Measurements from ENCODE around the gene AKT3.

GRCh38 chr1:243461700-243462099 is 388.3 kb downstream of the AKT3 start:
- no peak for TF ChIP-seq CTCF (IDR thresholded peaks at IDR 0.05; ENCODE audit: control extremely low read depth in 1 of 3, insufficient read depth in 1 of 3, low read depth in 1 of 3, low read length in 3 of 3)
- TF ChIP-seq RAD21 (IDR thresholded peaks at IDR 0.05 in 1 of 2, conservative IDR thresholded peaks at IDR 0.05 in 1 of 2; ENCODE audit: low read depth in 2 of 2, low read length in 2 of 2): no peak
- TF ChIP-seq, protein P1, sequence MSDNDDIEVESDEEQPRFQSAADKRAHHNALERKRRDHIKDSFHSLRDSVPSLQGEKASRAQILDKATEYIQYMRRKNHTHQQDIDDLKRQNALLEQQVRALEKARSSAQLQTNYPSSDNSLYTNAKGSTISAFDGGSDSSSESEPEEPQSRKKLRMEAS (IDR thresholded peaks at IDR 0.05): no peak

Measured in H1 (cell line).